ENCODE measurements around the gene PHPT1. TPM values are rescaled to one million over a fixed set of nuclear protein-coding genes. Genes with fewer than 3 reads are reported as not detected.

Gene PHPT1
- total and polyA plus RNA-seq, 2 of the 8 experiments (the other 6 are each of a cell fraction or from before 2014, with no cell fraction given), result 109 to 226 TPM

DNA sequence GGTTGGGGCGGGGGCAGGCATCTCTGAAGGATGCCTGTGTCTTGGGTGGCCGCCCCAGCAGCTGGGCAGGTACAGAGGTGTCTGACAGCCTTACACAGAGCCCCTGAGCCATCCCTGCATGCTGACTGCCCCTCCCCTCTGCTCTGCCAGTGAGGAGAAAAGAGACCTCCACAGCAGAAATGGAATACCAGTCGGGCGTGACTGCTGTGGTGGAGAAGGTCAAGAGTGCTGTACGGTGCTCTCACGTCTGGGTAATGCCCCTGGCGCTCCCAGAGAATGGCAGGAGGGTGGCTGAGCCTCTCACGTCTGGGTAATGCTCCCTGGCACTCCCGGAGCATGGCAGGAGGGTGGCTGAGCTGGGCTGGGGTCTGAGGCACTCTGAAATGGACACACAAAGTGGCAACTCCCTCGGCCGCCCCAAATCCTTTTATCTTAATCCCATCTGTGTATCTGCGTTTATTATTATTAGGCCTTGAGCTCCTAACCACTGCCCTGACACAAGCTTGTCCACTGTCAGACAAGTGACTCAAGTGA lies 43.9 kb upstream of the PHPT1 start:
- Histone ChIP-seq H3K14ac (ENCODE audit: insufficient read length) (no peak overlapping the region), H3K18ac (ENCODE audit: extremely low read depth, low read length) (no peak overlapping the region), H4K5ac (ENCODE audit: insufficient read length, low read depth, low read length) (no peak overlapping the region), H3K4ac (replicated peaks; ENCODE audit: insufficient read length, low read depth, low read length) (no peak overlapping the region), H3K23me2 (ENCODE audit: low read depth, low read length) (peaks cover 16% of the 10 kb centered on the region; the same call in 1 of the 2 replicates), H3K4me3 (ENCODE audit: extremely low read depth in 1 of 4, insufficient read depth in 2 of 4, low read depth in 3 of 4, low read length in 4 of 4) (no peak overlapping the region), H2BK15ac (ENCODE audit: low read length) (no peak overlapping the region), H2AK5ac (ENCODE audit: low read depth, low read length) (no peak overlapping the region), H3K4me2 (ENCODE audit: insufficient read depth in 1 of 2, low read depth in 2 of 2, low read length in 2 of 2) (no peak overlapping the region), H3K36me3 (ENCODE audit: control insufficient read depth in 2 of 4, insufficient read depth in 4 of 4, low read length in 3 of 4) (peaks cover 0 to 9% (median 0%) of the 10 kb centered on the region in 4 experiments; a peak in 2 of 8 replicates), H3K4me1 (replicated peaks in 1 of 4; ENCODE audit: control insufficient read depth in 3 of 4, insufficient read depth in 4 of 4, low read length in 3 of 4) (peaks cover 0 to 18% (median 10%) of the 10 kb centered on the region in 4 experiments; a peak in 6 of 7 replicates), H3K27me3 (replicated peaks in 1 of 4; ENCODE audit: control insufficient read depth in 3 of 4, extremely low read depth in 1 of 4, insufficient read depth in 3 of 4, low read length in 3 of 4) (peaks cover 0 to 17% (median 8%) of the 10 kb centered on the region in 4 experiments; a peak in 3 of 7 replicates), H2BK12ac (ENCODE audit: low read depth, low read length) (no peak overlapping the region), H3K23ac (ENCODE audit: insufficient read length) (no peak overlapping the region), H3K79me1 (ENCODE audit: low read depth, low read length) (peaks cover 2% of the 10 kb centered on the region; the same call in 1 of the 2 replicates), H3K9ac (replicated peaks in 1 of 4; ENCODE audit: extremely low read depth in 1 of 4, low read depth in 3 of 4, low read length in 3 of 4) (no peak overlapping the region), H4K8ac (ENCODE audit: extremely low read depth, insufficient read depth, low read length) (no peak overlapping the region), H4K91ac (replicated peaks; ENCODE audit: insufficient read length, low read length) (no peak overlapping the region), H3K9me3 (ENCODE audit: insufficient read depth in 2 of 2, low read depth in 1 of 2, low read length in 1 of 2) (no peaks in the 10 kb centered on the region), H2AFZ (ENCODE audit: low read length) (no peak overlapping the region), H4K20me1 (replicated peaks in 1 of 2; ENCODE audit: control insufficient read depth in 1 of 2, insufficient read depth in 2 of 2, low read length in 2 of 2) (peaks cover 5 to 12% of the 10 kb centered on the region in 2 experiments), H3K79me2 (ENCODE audit: control insufficient read depth in 1 of 2, insufficient read depth in 2 of 2, low read length in 2 of 2) (peaks cover 5 to 20% of the 10 kb centered on the region in 2 experiments), H2BK5ac (ENCODE audit: low read depth, low read length) (no peak overlapping the region), H2BK120ac (replicated peaks; ENCODE audit: low read depth, low read length) (no peak overlapping the region), H2BK20ac (ENCODE audit: low read length) (no peak overlapping the region), H3K27ac (ENCODE audit: low read depth, low read length) (no peak overlapping the region), H3K56ac (replicated peaks; ENCODE audit: insufficient read length, low read depth, low read length) (no peak overlapping the region)
- FAIRE-seq (no peak), DNase-seq (ENCODE audit: low read depth in 1 of 2, low spot score in 2 of 2) (no peak)
- 86% methylated on average over 12 of the region's 12 CpGs; no CpG with 5 or more reads in 1 of the 2 experiments for WGBS, 2 experiments (ENCODE audit: extremely low coverage in 1 of 2, insufficient coverage in 1 of 2, insufficient read length in 1 of 2, insufficient replicate concordance in 2 of 2, low coverage in 1 of 2, low lambda C conversion rate in 2 of 2, missing lambda C conversion rate in 1 of 2)
- ChIA-PET POLR2A (ENCODE audit: partially characterized antibody) (interaction anchor here (1.7 to 7.8 kb wide), 3 partner anchors 15 to 78 kb away, joined by 6 to 96 read pairs (median 19); partner anchors contain the start of gene AJM1), CTCF (ENCODE audit: partially characterized antibody) (interaction anchor here (0.7 to 2.3 kb wide), 8 partner anchors 9 to 242 kb away, joined by 3 to 10 read pairs (median 3); partner anchors contain the start of gene CCDC183)
- TF ChIP-seq BACH1 (IDR thresholded peaks at IDR 0.05; ENCODE audit: low read length) (no peak), ASH2L (IDR thresholded peaks at IDR 0.05; ENCODE audit: low read length) (no peak), SUZ12 (IDR thresholded peaks at IDR 0.05; ENCODE audit: low read length) (no peak), RAD21 (IDR thresholded peaks at IDR 0.05 in 1 of 2, conservative IDR thresholded peaks at IDR 0.05 in 1 of 2; ENCODE audit: low read depth in 2 of 2, low read length in 2 of 2) (no peak), SP2 (IDR thresholded peaks at IDR 0.05; ENCODE audit: low read length) (no peak), ZNF274 (IDR thresholded peaks at IDR 0.05; ENCODE audit: borderline replicate concordance, extremely low read depth, low read length) (no peak), SRF (IDR thresholded peaks at IDR 0.05; ENCODE audit: low read depth, low read length) (no peak), BRCA1 (IDR thresholded peaks at IDR 0.05; ENCODE audit: low read depth, low read length) (no peak), CBX8 (IDR thresholded peaks at IDR 0.05; ENCODE audit: borderline replicate concordance, low read depth, low read length) (no peak), POLR2AphosphoS5 (IDR thresholded peaks at IDR 0.05; ENCODE audit: low read depth, low read length) (no peak), JUN (IDR thresholded peaks at IDR 0.05; ENCODE audit: low read depth, low read length) (no peak)
- TF ChIP-seq, protein P1, sequence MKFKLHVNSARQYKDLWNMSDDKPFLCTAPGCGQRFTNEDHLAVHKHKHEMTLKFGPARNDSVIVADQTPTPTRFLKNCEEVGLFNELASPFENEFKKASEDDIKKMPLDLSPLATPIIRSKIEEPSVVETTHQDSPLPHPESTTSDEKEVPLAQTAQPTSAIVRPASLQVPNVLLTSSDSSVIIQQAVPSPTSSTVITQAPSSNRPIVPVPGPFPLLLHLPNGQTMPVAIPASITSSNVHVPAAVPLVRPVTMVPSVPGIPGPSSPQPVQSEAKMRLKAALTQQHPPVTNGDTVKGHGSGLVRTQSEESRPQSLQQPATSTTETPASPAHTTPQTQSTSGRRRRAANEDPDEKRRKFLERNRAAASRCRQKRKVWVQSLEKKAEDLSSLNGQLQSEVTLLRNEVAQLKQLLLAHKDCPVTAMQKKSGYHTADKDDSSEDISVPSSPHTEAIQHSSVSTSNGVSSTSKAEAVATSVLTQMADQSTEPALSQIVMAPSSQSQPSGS (IDR thresholded peaks at IDR 0.05; ENCODE audit: low read length), result no peak
